NCI-H146 treated with DMSO at 0.1 percent for 48 hours (cell line): ENCODE results near the gene RNF180.

ENCODE experiments used
- DNase-seq: peaks from one replicate; lab custom pipeline; 2025; ENCODE audit not compliant: unreplicated experiment; lab: John Stamatoyannopoulos, UW

Gene RNF180

GRCh38 chr5:64165500-64166200, at the start of gene RNF180:
TSS of gene RNF180 (plus strand) at chr5:64165843. CDS start at chr5:64200808, 34,965 bp downstream.
- DNase-seq: no peak

GRCh38 chr5:64125521-64125920, 40.1 kb upstream of the RNF180 start:
- DNase-seq: no peak

- DNase-seq: no peak
Observed at GRCh38 chr5:64126202-64126741, 39.4 kb upstream of the RNF180 start.

GRCh38 chr5:64140018-64140417, 25.6 kb upstream of the RNF180 start:
- DNase-seq: no peak

GRCh38 chr5:64144425-64145215, 21.0 kb upstream of the RNF180 start:
- DNase-seq: no peak

GRCh38 chr5:64145216-64145895, 20.3 kb upstream of the RNF180 start:
- DNase-seq: no peak

- DNase-seq: no peak
Observed at GRCh38 chr5:64147379-64147778, 18.3 kb upstream of the RNF180 start.

- DNase-seq: no peak
Observed at GRCh38 chr5:64147849-64148441, 17.7 kb upstream of the RNF180 start.

GRCh38 chr5:64149268-64149667, 16.4 kb upstream of the RNF180 start:
- no peak for DNase-seq

GRCh38 chr5:64149857-64150521, 15.7 kb upstream of the RNF180 start:
- DNase-seq: no peak

- no peak for DNase-seq
Observed at GRCh38 chr5:64156261-64156660, 9.4 kb upstream of the RNF180 start.

- no peak for DNase-seq
Observed at GRCh38 chr5:64158827-64159226, 6.8 kb upstream of the RNF180 start.

GRCh38 chr5:64160201-64160600, 5.4 kb upstream of the RNF180 start:
- DNase-seq: no peak

- no peak for DNase-seq
Observed at GRCh38 chr5:64161420-64161819, 4.2 kb upstream of the RNF180 start.

- DNase-seq: no peak
Observed at GRCh38 chr5:64163135-64163534, 2.5 kb upstream of the RNF180 start.

- DNase-seq: no peak
Observed at GRCh38 chr5:64163746-64164145, 1.9 kb upstream of the RNF180 start.

GRCh38 chr5:64164166-64164565, 1.5 kb upstream of the RNF180 start:
- DNase-seq: no peak

- DNase-seq: no peak
Observed at GRCh38 chr5:64165160-64165499, 513 bp upstream of the RNF180 start.

- no peak for DNase-seq
Observed at GRCh38 chr5:64166201-64166959, 737 bp downstream of the RNF180 start.

- DNase-seq: no peak
Observed at GRCh38 chr5:64176301-64176700, 10.7 kb downstream of the RNF180 start.
